ENCODE measurements around the gene RPL22L1.

The RPL22L1 gene

DNA sequence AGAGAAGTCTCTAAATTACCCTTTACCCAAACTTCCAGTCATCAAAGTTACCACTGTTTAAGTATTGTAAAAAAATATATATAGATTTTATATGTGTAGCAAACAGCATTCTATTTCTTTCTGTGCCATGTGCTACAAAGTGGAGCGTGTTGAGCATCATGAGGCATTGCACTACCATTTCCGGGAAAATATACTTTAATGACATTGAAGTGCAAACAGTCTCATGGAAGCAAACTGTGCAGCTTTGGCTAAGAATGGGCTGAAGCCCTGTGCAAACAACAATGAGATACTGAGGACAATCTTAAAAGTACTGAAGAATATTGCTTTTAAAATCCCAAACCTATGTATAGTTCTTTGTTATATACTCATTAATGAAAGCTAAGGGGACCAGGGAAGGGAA lies 6.5 kb upstream of the RPL22L1 start:
- H3K4me3 ChIP-seq (ENCODE audit: low read depth in 1 of 2, low read length in 2 of 2), result no peak overlapping the region
- no peaks in the 10 kb centered on the region for H3K4me1 ChIP-seq (ENCODE audit: control insufficient read depth in 1 of 2, insufficient read depth in 2 of 2, low read length in 2 of 2)
- no peak overlapping the region for H3K27ac ChIP-seq (ENCODE audit: low read length)
- no peaks in the 10 kb centered on the region for H3K36me3 ChIP-seq (ENCODE audit: control insufficient read depth in 1 of 2, insufficient read depth in 2 of 2, low read length in 2 of 2)
- H3K9me3 ChIP-seq (ENCODE audit: control insufficient read depth in 1 of 2, low read length in 2 of 2), result no peaks in the 10 kb centered on the region
- H3K27me3 ChIP-seq (ENCODE audit: low read depth, low read length), result no peaks in the 10 kb centered on the region

GRCh38 chr3:170869239-170869590 lies 780 bp downstream of the RPL22L1 start:
- Histone ChIP-seq H3K36me3 (ENCODE audit: control insufficient read depth in 1 of 2, insufficient read depth in 2 of 2, low read length in 2 of 2) (peaks cover 28 to 29% of the 10 kb centered on the region in 2 donors), H3K4me1 (ENCODE audit: control insufficient read depth in 1 of 2, insufficient read depth in 2 of 2, low read length in 2 of 2) (peaks cover 12 to 15% of the 10 kb centered on the region in 2 donors), H3K4me3 (ENCODE audit: low read depth in 1 of 2, low read length in 2 of 2) (peak overlapping the region; percentile 80 to 99), H3K27ac (ENCODE audit: low read length) (peak overlapping the region; percentile 97), H3K9me3 (ENCODE audit: control insufficient read depth in 1 of 2, low read length in 2 of 2) (no peaks in the 10 kb centered on the region), H3K27me3 (ENCODE audit: low read depth, low read length) (no peaks in the 10 kb centered on the region)

DNA sequence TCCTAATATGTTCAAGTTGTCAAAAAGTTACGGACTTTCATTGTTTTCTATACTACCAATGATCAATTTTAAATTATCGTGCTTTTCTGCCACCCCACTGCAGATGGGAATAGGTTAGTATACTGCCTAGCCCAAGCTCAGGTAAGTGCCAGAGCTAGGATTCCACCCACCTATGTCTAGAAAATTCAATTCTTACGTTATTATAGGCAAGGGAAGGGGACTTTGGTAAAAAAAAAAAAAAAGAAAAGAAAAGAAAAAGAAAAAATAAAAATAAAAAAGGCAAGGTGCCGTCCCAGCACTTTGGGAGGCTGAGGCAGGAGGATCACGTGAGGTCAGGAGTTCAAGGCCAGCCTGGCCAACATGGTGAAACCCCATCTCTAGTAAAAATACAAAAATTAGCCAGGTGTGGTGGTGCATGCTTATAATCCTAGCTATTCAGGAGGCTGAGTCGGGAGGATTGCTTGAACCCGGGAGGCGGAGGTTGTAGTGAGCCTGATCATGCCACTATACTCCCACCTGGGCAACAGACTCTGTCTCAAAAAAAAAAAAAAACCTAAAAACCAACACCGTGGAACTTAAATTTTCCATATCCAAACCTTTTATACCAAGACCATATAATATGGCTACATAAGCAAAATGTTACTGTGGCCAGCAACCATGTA lies 1.3 kb downstream of the RPL22L1 start:
- Histone ChIP-seq H3K27ac (ENCODE audit: low read length) (peak overlapping the region; percentile 97), H3K9me3 (ENCODE audit: control insufficient read depth in 1 of 2, low read length in 2 of 2) (no peaks in the 10 kb centered on the region), H3K36me3 (ENCODE audit: control insufficient read depth in 1 of 2, insufficient read depth in 2 of 2, low read length in 2 of 2) (peaks cover 28 to 29% of the 10 kb centered on the region in 2 donors), H3K27me3 (ENCODE audit: low read depth, low read length) (no peaks in the 10 kb centered on the region), H3K4me1 (ENCODE audit: control insufficient read depth in 1 of 2, insufficient read depth in 2 of 2, low read length in 2 of 2) (peaks cover 12 to 15% of the 10 kb centered on the region in 2 donors), H3K4me3 (ENCODE audit: low read depth in 1 of 2, low read length in 2 of 2) (peak overlapping the region; percentile 80 to 99)

- Histone ChIP-seq H3K27ac (ENCODE audit: low read length) (no peak overlapping the region), H3K27me3 (ENCODE audit: low read depth, low read length) (no peaks in the 10 kb centered on the region), H3K9me3 (ENCODE audit: control insufficient read depth in 1 of 2, low read length in 2 of 2) (no peaks in the 10 kb centered on the region), H3K4me1 (ENCODE audit: control insufficient read depth in 1 of 2, insufficient read depth in 2 of 2, low read length in 2 of 2) (peaks cover 12 to 15% of the 10 kb centered on the region in 2 donors), H3K36me3 (ENCODE audit: control insufficient read depth in 1 of 2, insufficient read depth in 2 of 2, low read length in 2 of 2) (peaks cover 28 to 29% of the 10 kb centered on the region in 2 donors), H3K4me3 (ENCODE audit: low read depth in 1 of 2, low read length in 2 of 2) (peak overlapping the region in 1 of 2 donors; percentile 12)
These were observed 2.7 kb downstream of the RPL22L1 start for GRCh38 chr3:170867143-170867937.

- Histone ChIP-seq H3K36me3 (ENCODE audit: control insufficient read depth in 1 of 2, insufficient read depth in 2 of 2, low read length in 2 of 2) (peaks cover 28 to 29% of the 10 kb centered on the region in 2 donors), H3K4me3 (ENCODE audit: low read depth in 1 of 2, low read length in 2 of 2) (no peak overlapping the region), H3K9me3 (ENCODE audit: control insufficient read depth in 1 of 2, low read length in 2 of 2) (no peaks in the 10 kb centered on the region), H3K4me1 (ENCODE audit: control insufficient read depth in 1 of 2, insufficient read depth in 2 of 2, low read length in 2 of 2) (peaks cover 12 to 15% of the 10 kb centered on the region in 2 donors), H3K27ac (ENCODE audit: low read length) (no peak overlapping the region), H3K27me3 (ENCODE audit: low read depth, low read length) (no peaks in the 10 kb centered on the region)
These were observed 3.5 kb downstream of the RPL22L1 start for GRCh38 chr3:170866499-170866898.

GRCh38 chr3:170865209-170866094 lies 4.5 kb downstream of the RPL22L1 start:
- Histone ChIP-seq H3K36me3 (ENCODE audit: control insufficient read depth in 1 of 2, insufficient read depth in 2 of 2, low read length in 2 of 2) (peaks cover 28 to 29% of the 10 kb centered on the region in 2 donors), H3K27ac (ENCODE audit: low read length) (no peak overlapping the region), H3K4me1 (ENCODE audit: control insufficient read depth in 1 of 2, insufficient read depth in 2 of 2, low read length in 2 of 2) (peaks cover 12 to 15% of the 10 kb centered on the region in 2 donors), H3K27me3 (ENCODE audit: low read depth, low read length) (no peaks in the 10 kb centered on the region), H3K4me3 (ENCODE audit: low read depth in 1 of 2, low read length in 2 of 2) (no peak overlapping the region), H3K9me3 (ENCODE audit: control insufficient read depth in 1 of 2, low read length in 2 of 2) (no peaks in the 10 kb centered on the region)

DNA sequence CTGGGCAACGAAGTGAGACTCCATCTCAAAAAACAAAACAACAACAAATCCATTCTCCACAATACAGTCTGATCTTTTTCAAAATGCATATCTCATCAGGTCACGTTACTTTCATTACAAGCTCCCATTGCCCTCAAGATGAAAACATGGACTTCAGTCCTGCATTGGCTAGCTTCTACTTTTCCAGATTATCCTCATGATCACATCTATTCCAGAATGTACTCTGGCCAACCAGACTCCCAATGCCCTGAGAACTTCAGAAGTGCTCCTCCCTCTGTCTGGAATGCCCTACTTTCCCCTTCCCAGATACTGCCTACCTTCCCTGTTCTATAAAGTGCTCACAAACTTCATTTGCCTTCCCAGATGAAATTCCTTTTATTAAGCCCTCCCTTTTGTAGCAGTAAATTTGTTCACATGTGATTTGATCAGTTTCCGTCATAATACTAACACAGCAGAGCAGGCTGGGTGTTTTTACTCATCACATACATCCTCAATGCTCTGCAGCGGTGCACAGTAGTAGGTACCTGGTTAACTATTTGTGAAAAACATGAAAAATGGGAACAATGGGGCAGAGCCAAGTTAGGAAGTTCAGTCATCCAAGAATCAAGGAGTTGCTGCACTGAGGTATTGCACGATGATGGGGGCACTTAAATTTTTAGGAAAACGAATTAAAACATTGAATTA lies 5.3 kb downstream of the RPL22L1 start:
- no peak overlapping the region for H3K27ac ChIP-seq (ENCODE audit: low read length)
- peaks cover 12 to 15% of the 10 kb centered on the region in 2 donors for H3K4me1 ChIP-seq (ENCODE audit: control insufficient read depth in 1 of 2, insufficient read depth in 2 of 2, low read length in 2 of 2)
- H3K9me3 ChIP-seq (ENCODE audit: control insufficient read depth in 1 of 2, low read length in 2 of 2), result no peaks in the 10 kb centered on the region
- H3K4me3 ChIP-seq (ENCODE audit: low read depth in 1 of 2, low read length in 2 of 2), result no peak overlapping the region
- H3K36me3 ChIP-seq (ENCODE audit: control insufficient read depth in 1 of 2, insufficient read depth in 2 of 2, low read length in 2 of 2), result peaks cover 28 to 29% of the 10 kb centered on the region in 2 donors
- no peaks in the 10 kb centered on the region for H3K27me3 ChIP-seq (ENCODE audit: low read depth, low read length)

DNA sequence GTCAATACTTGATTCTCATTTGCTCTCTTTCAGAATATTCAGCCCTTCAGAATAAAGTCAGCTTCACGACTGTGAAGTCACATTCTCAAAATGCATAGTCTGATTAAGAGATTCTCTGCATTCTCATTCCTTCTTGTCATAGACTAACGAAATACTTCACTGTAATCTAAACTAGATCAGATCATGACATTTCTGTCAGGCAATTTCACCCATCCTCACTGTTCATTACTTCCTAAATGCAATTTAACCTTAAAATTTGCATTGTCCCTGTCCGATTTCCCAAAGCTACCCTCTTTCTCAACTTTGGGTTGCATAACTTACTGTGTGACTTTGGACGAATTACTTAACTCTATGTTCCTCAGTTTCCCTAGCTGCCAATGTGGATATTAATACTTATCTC lies 6.2 kb downstream of the RPL22L1 start:
- Histone ChIP-seq H3K9me3 (ENCODE audit: control insufficient read depth in 1 of 2, low read length in 2 of 2) (no peaks in the 10 kb centered on the region), H3K36me3 (ENCODE audit: control insufficient read depth in 1 of 2, insufficient read depth in 2 of 2, low read length in 2 of 2) (peaks cover 28 to 29% of the 10 kb centered on the region in 2 donors), H3K4me3 (ENCODE audit: low read depth in 1 of 2, low read length in 2 of 2) (no peak overlapping the region), H3K27me3 (ENCODE audit: low read depth, low read length) (no peaks in the 10 kb centered on the region), H3K27ac (ENCODE audit: low read length) (no peak overlapping the region), H3K4me1 (ENCODE audit: control insufficient read depth in 1 of 2, insufficient read depth in 2 of 2, low read length in 2 of 2) (peaks cover 11 to 12% of the 10 kb centered on the region in 2 donors)

DNA sequence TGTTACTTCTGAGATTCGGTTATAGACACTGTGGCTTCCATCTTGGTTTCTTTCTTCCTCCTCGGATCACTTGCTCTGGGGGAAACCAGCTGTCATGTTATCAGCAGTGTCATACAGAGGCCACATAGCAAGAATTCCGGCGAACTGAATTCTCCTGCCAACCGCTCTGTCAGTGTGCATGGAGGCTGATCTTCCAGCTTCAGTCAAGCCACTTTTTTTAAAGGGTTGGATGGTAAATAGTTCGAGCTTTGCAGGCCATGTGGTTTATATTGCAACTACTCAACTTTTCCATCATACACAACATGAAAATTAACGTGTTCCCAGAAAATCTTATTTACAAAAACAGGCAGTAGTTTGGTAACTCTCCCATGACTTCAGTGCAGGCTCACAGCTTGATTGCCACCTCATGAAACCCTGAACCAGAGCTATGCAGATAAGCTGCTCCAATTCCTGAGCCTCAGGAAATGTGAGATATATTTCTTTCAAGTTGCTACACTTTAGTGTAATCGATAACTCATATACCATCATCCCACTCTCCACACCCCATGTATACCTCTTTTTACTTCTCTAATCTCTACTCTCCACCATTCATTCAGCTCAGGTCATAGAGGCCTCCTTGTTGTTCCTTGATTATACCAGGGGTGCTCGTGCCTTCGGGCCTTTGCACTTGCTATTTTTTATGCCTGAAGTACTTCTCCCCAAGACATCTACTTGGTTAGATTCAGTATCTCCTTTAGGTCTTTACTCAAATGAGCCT lies 7.2 kb downstream of the RPL22L1 start:
- Histone ChIP-seq H3K36me3 (ENCODE audit: control insufficient read depth in 1 of 2, insufficient read depth in 2 of 2, low read length in 2 of 2) (peaks cover 26 to 27% of the 10 kb centered on the region in 2 donors), H3K27ac (ENCODE audit: low read length) (no peak overlapping the region), H3K9me3 (ENCODE audit: control insufficient read depth in 1 of 2, low read length in 2 of 2) (no peaks in the 10 kb centered on the region), H3K27me3 (ENCODE audit: low read depth, low read length) (no peaks in the 10 kb centered on the region), H3K4me1 (ENCODE audit: control insufficient read depth in 1 of 2, insufficient read depth in 2 of 2, low read length in 2 of 2) (peaks cover 9% of the 10 kb centered on the region in 2 donors), H3K4me3 (ENCODE audit: low read depth in 1 of 2, low read length in 2 of 2) (no peak overlapping the region)

DNA sequence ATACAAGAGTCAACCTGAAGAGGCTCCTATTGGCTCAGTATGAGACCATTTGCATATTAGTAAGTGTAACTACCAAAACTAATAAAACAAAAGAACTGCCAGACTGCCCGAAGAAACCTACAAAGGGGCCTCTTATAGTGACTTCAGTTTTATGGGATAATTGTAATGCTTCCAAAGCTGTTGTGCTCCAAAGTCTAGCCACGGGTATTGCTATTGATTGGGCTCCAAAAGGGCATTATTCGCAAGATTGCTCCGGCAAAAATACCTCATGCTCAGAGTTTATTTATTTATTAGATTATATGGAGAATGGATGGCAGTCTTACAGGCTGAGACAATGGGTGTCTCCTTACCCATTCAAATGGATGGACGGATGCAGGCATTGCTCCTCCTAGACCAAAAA lies 11.4 kb downstream of the RPL22L1 start:
- no peak overlapping the region for H3K4me3 ChIP-seq (ENCODE audit: low read depth in 1 of 2, low read length in 2 of 2)
- H3K4me1 ChIP-seq (ENCODE audit: control insufficient read depth in 1 of 2, insufficient read depth in 2 of 2, low read length in 2 of 2), result no peaks in the 10 kb centered on the region
- no peaks in the 10 kb centered on the region for H3K27me3 ChIP-seq (ENCODE audit: low read depth, low read length)
- H3K9me3 ChIP-seq (ENCODE audit: control insufficient read depth in 1 of 2, low read length in 2 of 2), result no peaks in the 10 kb centered on the region
- H3K36me3 ChIP-seq (ENCODE audit: control insufficient read depth in 1 of 2, insufficient read depth in 2 of 2, low read length in 2 of 2), result no peaks in the 10 kb centered on the region
- H3K27ac ChIP-seq (ENCODE audit: low read length), result no peak overlapping the region

Measured in muscle layer of duodenum (tissue), 2 donors.